Superior temporal gyrus (tissue), 1 donor: ENCODE data around the gene IFRD1.
"Not testable (repeated sequence)": the region's sequence is repeated elsewhere in the genome, so short reads cannot be mapped to it uniquely, and the experiment has no call there.

ENCODE experiments used
- DNase-seq: peaks from one replicate; pipeline ENCODE4 v3.0.0-alpha.2; 2016; ENCODE audit errors: extremely low spot score

The IFRD1 gene

GRCh38 chr7:112515989-112516388, 65.7 kb downstream of the IFRD1 start:
- no peak for DNase-seq

- not testable (repeated sequence) for DNase-seq
These were observed 66.2 kb downstream of the IFRD1 start for GRCh38 chr7:112516418-112516817.

GRCh38 chr7:112517487-112517886, 67.2 kb downstream of the IFRD1 start:
- no peak for DNase-seq

- DNase-seq: no peak
These were observed 70.5 kb downstream of the IFRD1 start for GRCh38 chr7:112520787-112521186.

GRCh38 chr7:112521942-112522341, 71.7 kb downstream of the IFRD1 start:
- no peak for DNase-seq

- DNase-seq: no peak
These were observed 73.6 kb downstream of the IFRD1 start for GRCh38 chr7:112523871-112524270.
